Nephron (organoid): Measurements from ENCODE around the gene ARHGAP15.

ENCODE experiments used
- H3K27ac Mint-ChIP-seq, 3 experiments: 2 replicates each; pipeline ENCODE4 v1.8.0; 2020; ENCODE audit warnings: mixed read lengths in 3 of 3, mild to moderate bottlenecking in 2 of 3, moderate library complexity in 1 of 3
- H3K27me3 Mint-ChIP-seq: 2 replicates; pipeline ENCODE4 v1.8.0; 2021; ENCODE audit warnings: low read depth, mild to moderate bottlenecking, moderate library complexity, mixed read lengths
- H3K36me3 Mint-ChIP-seq: 2 replicates; pipeline ENCODE4 v1.8.0; 2020; ENCODE audit warnings: low read depth, mixed read lengths
- H3K4me1 Mint-ChIP-seq: 2 replicates; pipeline ENCODE4 v1.8.0; 2020; ENCODE audit warnings: mixed read lengths
- H3K4me3 Mint-ChIP-seq, 3 experiments: 2 replicates each; pipeline ENCODE4 v1.8.0; 2020; ENCODE audit warnings: mild to moderate bottlenecking in 3 of 3, mixed read lengths in 3 of 3, moderate library complexity in 2 of 3
- H3K9me3 Mint-ChIP-seq: 2 replicates; pipeline ENCODE4 v1.8.0; 2020; ENCODE audit warnings: mixed read lengths
- CTCF ChIP-seq, 3 experiments: fragments of 200-600 bp; sonication (generic); IDR thresholded peaks; one replicate each; pipeline ENCODE4 v1.5.0; 2021; ENCODE audit warnings: antibody characterized with exemption in 3 of 3; ENCODE audit not compliant: unreplicated experiment in 3 of 3

The ARHGAP15 gene

GRCh38 chr2:143594745-143595144 lies 465.5 kb downstream of the ARHGAP15 start:
- no peaks in the 10 kb centered on the region for H3K36me3 Mint-ChIP-seq
- H3K27me3 Mint-ChIP-seq: no peaks in the 10 kb centered on the region
- no peak overlapping the region for H3K27ac Mint-ChIP-seq
- H3K9me3 Mint-ChIP-seq: no peaks in the 10 kb centered on the region
- no peak for TF ChIP-seq CTCF (IDR thresholded peaks at IDR 0.05; ENCODE audit: unreplicated experiment in 3 of 3)
- H3K4me1 Mint-ChIP-seq: no peaks in the 10 kb centered on the region
- H3K4me3 Mint-ChIP-seq: no peak overlapping the region

- H3K36me3 Mint-ChIP-seq: no peaks in the 10 kb centered on the region
- H3K9me3 Mint-ChIP-seq: no peaks in the 10 kb centered on the region
- no peak overlapping the region for H3K4me3 Mint-ChIP-seq
- H3K27me3 Mint-ChIP-seq: no peaks in the 10 kb centered on the region
- no peak for TF ChIP-seq CTCF (IDR thresholded peaks at IDR 0.05; ENCODE audit: unreplicated experiment in 3 of 3)
- H3K27ac Mint-ChIP-seq: peak overlapping the region in 2 of 3 experiments; percentile 9 to 86
- peaks cover 42% of the 10 kb centered on the region for H3K4me1 Mint-ChIP-seq
Measured at GRCh38 chr2:143600116-143600515, 470.9 kb downstream of the ARHGAP15 start.

- H3K27ac Mint-ChIP-seq: peak overlapping the region; percentile 85 to 91 (median 86)
- H3K4me1 Mint-ChIP-seq: peaks cover 51% of the 10 kb centered on the region
- no peaks in the 10 kb centered on the region for H3K9me3 Mint-ChIP-seq
- no peak overlapping the region for H3K4me3 Mint-ChIP-seq
- TF ChIP-seq CTCF (IDR thresholded peaks at IDR 0.05; ENCODE audit: unreplicated experiment in 3 of 3): no peak
- no peaks in the 10 kb centered on the region for H3K36me3 Mint-ChIP-seq
- H3K27me3 Mint-ChIP-seq: no peaks in the 10 kb centered on the region
Measured at GRCh38 chr2:143601828-143602227, 472.6 kb downstream of the ARHGAP15 start.

- Mint-ChIP-seq H3K4me3 (peak overlapping the region in 1 of 3 experiments; percentile 30), H3K36me3 (no peaks in the 10 kb centered on the region), H3K27me3 (no peaks in the 10 kb centered on the region), H3K9me3 (no peaks in the 10 kb centered on the region), H3K27ac (peak overlapping the region; percentile 86 to 96 (median 91)), H3K4me1 (peaks cover 64% of the 10 kb centered on the region)
- TF ChIP-seq CTCF (IDR thresholded peaks at IDR 0.05; ENCODE audit: unreplicated experiment in 3 of 3): no peak
Measured at GRCh38 chr2:143603035-143603655, 473.9 kb downstream of the ARHGAP15 start.

GRCh38 chr2:143603846-143604565 lies 474.8 kb downstream of the ARHGAP15 start:
- H3K36me3 Mint-ChIP-seq: no peaks in the 10 kb centered on the region
- no peaks in the 10 kb centered on the region for H3K27me3 Mint-ChIP-seq
- no peaks in the 10 kb centered on the region for H3K9me3 Mint-ChIP-seq
- no peak for TF ChIP-seq CTCF (IDR thresholded peaks at IDR 0.05; ENCODE audit: unreplicated experiment in 3 of 3)
- H3K4me1 Mint-ChIP-seq: peaks cover 71% of the 10 kb centered on the region
- H3K27ac Mint-ChIP-seq: peak overlapping the region; percentile 86 to 96 (median 91)
- H3K4me3 Mint-ChIP-seq: peak overlapping the region in 1 of 3 experiments; percentile 30
